Neuronal stem cell (in vitro differentiated cells): ENCODE data around the gene DGCR2.
A peak's percentile ranks its signal among the peaks of the same experiment; 100 is the strongest.
"Not testable (repeated sequence)": the region's sequence is repeated elsewhere in the genome, so short reads cannot be mapped to it uniquely, and the experiment has no call there.

Source experiments
- DNase-seq: peaks from one replicate; pipeline ENCODE4 v3.0.0-alpha.2; 2013; ENCODE audit warnings: low spot score
- H2AFZ ChIP-seq: one replicate; pipeline ENCODE4 v1.6.1; 2013; ENCODE audit warnings: mild to moderate bottlenecking, low read length, inconsistent platforms
- H2AK5ac ChIP-seq: 2 replicates; pipeline ENCODE4 v1.6.1; 2013; ENCODE audit warnings: low read depth, mild to moderate bottlenecking, inconsistent platforms, low read length, moderate library complexity, mixed read lengths
- H2BK120ac ChIP-seq: 2 replicates; pipeline ENCODE4 v1.6.1; 2013; ENCODE audit warnings: low read depth, mild to moderate bottlenecking, inconsistent platforms, low read length, moderate library complexity, mixed read lengths
- H2BK12ac ChIP-seq: one replicate; pipeline ENCODE4 v1.6.1; 2013; ENCODE audit warnings: low read length, inconsistent platforms
- H2BK15ac ChIP-seq: 2 replicates; pipeline ENCODE4 v1.6.1; 2013; ENCODE audit warnings: mild to moderate bottlenecking, low read length, inconsistent platforms, mixed read lengths
- H2BK5ac ChIP-seq: one replicate; pipeline ENCODE4 v1.6.1; 2013; ENCODE audit warnings: inconsistent platforms, mild to moderate bottlenecking, low read length, moderate library complexity
- H3K14ac ChIP-seq: one replicate; pipeline ENCODE4 v1.6.1; 2013; ENCODE audit warnings: low read length, inconsistent platforms
- H3K18ac ChIP-seq: 2 replicates; pipeline ENCODE4 v1.6.1; 2013; ENCODE audit warnings: low read length, inconsistent platforms
- H3K23ac ChIP-seq: 2 replicates; pipeline ENCODE4 v1.6.1; 2013; ENCODE audit warnings: low read depth, mild to moderate bottlenecking, mixed read lengths, low read length, inconsistent platforms; ENCODE audit not compliant: poor library complexity
- H3K27ac ChIP-seq: replicated peaks from 3 replicates; pipeline ENCODE4 v1.5.1; 2013; ENCODE audit warnings: low read length, inconsistent platforms
- H3K27me3 ChIP-seq, 3 experiments: 2 replicates each; pipeline ENCODE4 v1.6.1; 2013; ENCODE audit warnings: low read length in 3 of 3, mild to moderate bottlenecking in 2 of 3, inconsistent platforms in 1 of 3, low read depth in 1 of 3, mixed read lengths in 1 of 3, moderate library complexity in 1 of 3; ENCODE audit not compliant: control insufficient read depth in 3 of 3, insufficient read depth in 3 of 3
- H3K36me3 ChIP-seq, 2 donors: replicated peaks in 1 of 2; 2 replicates each; pipeline ENCODE4 v1.6.1; 2013; ENCODE audit warnings: low read length in 2 of 2; ENCODE audit not compliant: control insufficient read depth in 2 of 2, insufficient read depth in 2 of 2
- H3K4ac ChIP-seq: 2 replicates; pipeline ENCODE4 v1.6.1; 2013; ENCODE audit warnings: inconsistent platforms, mild to moderate bottlenecking, low read length, moderate library complexity
- H3K4me1 ChIP-seq, 2 donors: 1 replicate in 1 of 2; 2 replicates in 1 of 2; pipeline ENCODE4 v1.6.1; 2013; ENCODE audit warnings: low read length in 2 of 2, low read depth in 1 of 2; ENCODE audit not compliant: control insufficient read depth in 2 of 2, insufficient read depth in 1 of 2
- H3K4me2 ChIP-seq: one replicate; pipeline ENCODE4 v1.6.1; 2013; ENCODE audit warnings: mild to moderate bottlenecking, low read length, inconsistent platforms; ENCODE audit not compliant: insufficient read depth, poor library complexity, severe bottlenecking
- H3K4me3 ChIP-seq, 2 donors: 2 replicates each; pipeline ENCODE4 v1.5.1; 2013; ENCODE audit warnings: low read length in 2 of 2, mild to moderate bottlenecking in 2 of 2, inconsistent platforms in 1 of 2, moderate library complexity in 1 of 2
- H3K79me1 ChIP-seq: one replicate; pipeline ENCODE4 v1.6.1; 2013; ENCODE audit warnings: low read depth, mild to moderate bottlenecking, inconsistent platforms, low read length, moderate library complexity
- H3K9ac ChIP-seq: one replicate; pipeline ENCODE4 v1.6.1; 2013; ENCODE audit warnings: mild to moderate bottlenecking, low read depth, low read length, inconsistent platforms; ENCODE audit not compliant: poor library complexity
- H3K9me3 ChIP-seq, 2 donors: replicated peaks in 1 of 2; 2 replicates each; pipeline versions ENCODE3 to v1.6.1; 2013; ENCODE audit warnings: low read length in 2 of 2, mild to moderate bottlenecking in 2 of 2, inconsistent platforms in 1 of 2, low read depth in 1 of 2, mixed read lengths in 1 of 2, moderate library complexity in 1 of 2; ENCODE audit not compliant: control insufficient read depth in 2 of 2, insufficient read depth in 1 of 2
- H4K8ac ChIP-seq: one replicate; pipeline ENCODE4 v1.6.1; 2013; ENCODE audit warnings: low read depth, mild to moderate bottlenecking, inconsistent platforms, low read length, moderate library complexity
- H4K91ac ChIP-seq: one replicate; pipeline ENCODE4 v1.6.1; 2013; ENCODE audit warnings: low read length, low read depth, mild to moderate bottlenecking, inconsistent platforms; ENCODE audit not compliant: poor library complexity
- WGBS, 2 donors: extraction: QIAGEN DNeasy Blood & Tissue Kit; methylation state at CpG; one replicate each; pipeline ENCODE4 v1.1.7; 2013; ENCODE audit warnings: missing lambda C conversion rate in 2 of 2, mixed read lengths in 1 of 2; ENCODE audit not compliant: insufficient read length in 2 of 2, insufficient replicate concordance in 1 of 2; ENCODE audit errors: extremely low coverage in 2 of 2; 5-methylcytosine and 5-hydroxymethylcytosine counted together

The DGCR2 gene

GRCh38 chr22:19050847-19051246 is 71.4 kb downstream of the DGCR2 start:
- H3K18ac ChIP-seq, H2BK15ac ChIP-seq, H2BK120ac ChIP-seq, H3K9me3 ChIP-seq, H3K23ac ChIP-seq, H2AFZ ChIP-seq, H2BK5ac ChIP-seq, H3K4me1 ChIP-seq, H3K27me3 ChIP-seq, H4K91ac ChIP-seq, H2BK12ac ChIP-seq, H3K4me3 ChIP-seq, H3K4ac ChIP-seq, H4K8ac ChIP-seq, H3K14ac ChIP-seq, H3K79me1 ChIP-seq, H2AK5ac ChIP-seq, H3K4me2 ChIP-seq, H3K9ac ChIP-seq, H3K27ac ChIP-seq, DNase-seq: not testable (repeated sequence)
- peaks cover 32 to 92% of the 10 kb centered on the region in 2 donors for H3K36me3 ChIP-seq
- no CpG with 5 or more reads among the region's 4 CpGs for WGBS, 2 donors

GRCh38 chr22:19050117-19050516 is 72.1 kb downstream of the DGCR2 start:
- no CpG with 5 or more reads among the region's 3 CpGs for WGBS, 2 donors
- H2AK5ac ChIP-seq: no peak overlapping the region
- H3K36me3 ChIP-seq: peaks cover 37 to 92% of the 10 kb centered on the region in 2 donors

GRCh38 chr22:19048531-19048930 is 73.7 kb downstream of the DGCR2 start:
- H2BK12ac ChIP-seq: no peak overlapping the region
- H3K9ac ChIP-seq: no peak overlapping the region
- H3K4me1 ChIP-seq: no peaks in the 10 kb centered on the region
- H3K4ac ChIP-seq: no peak overlapping the region
- H4K91ac ChIP-seq: no peak overlapping the region
- H2AFZ ChIP-seq: no peak overlapping the region
- H3K36me3 ChIP-seq: peaks cover 47 to 96% of the 10 kb centered on the region in 2 donors
- peaks cover 3% of the 10 kb centered on the region for H3K79me1 ChIP-seq
- DNase-seq: no peak
- peaks cover 0 to 2% of the 10 kb centered on the region in 2 donors for H3K9me3 ChIP-seq
- no peak overlapping the region for H3K14ac ChIP-seq
- no peak overlapping the region for H2BK5ac ChIP-seq
- H2BK15ac ChIP-seq: no peak overlapping the region
- peak overlapping the region; percentile 39 for H3K23ac ChIP-seq
- H2BK120ac ChIP-seq: no peak overlapping the region
- H2AK5ac ChIP-seq: no peak overlapping the region
- no peak overlapping the region for H4K8ac ChIP-seq
- H3K18ac ChIP-seq: no peak overlapping the region
- H3K27me3 ChIP-seq: no peaks in the 10 kb centered on the region
- WGBS, 2 donors: no CpG with 5 or more reads among the region's 5 CpGs
- H3K27ac ChIP-seq: no peak overlapping the region
- no peak overlapping the region for H3K4me3 ChIP-seq
- H3K4me2 ChIP-seq: no peak overlapping the region

More at GRCh38 chr22:19050117-19050516, 72.1 kb downstream of the DGCR2 start:
- no peak overlapping the region for H2BK15ac ChIP-seq
- H3K4me3 ChIP-seq: no peak overlapping the region
- no peak overlapping the region for H3K14ac ChIP-seq
- H2BK120ac ChIP-seq: no peak overlapping the region
- no peaks in the 10 kb centered on the region for H3K27me3 ChIP-seq
- no peak overlapping the region for H3K9ac ChIP-seq
- no peak for DNase-seq
- H3K18ac ChIP-seq: no peak overlapping the region
- H3K4me2 ChIP-seq: no peak overlapping the region
- no peak overlapping the region for H3K23ac ChIP-seq
- no peak overlapping the region for H2BK5ac ChIP-seq
- H3K27ac ChIP-seq: no peak overlapping the region
- H2BK12ac ChIP-seq: no peak overlapping the region
- H2AFZ ChIP-seq: no peak overlapping the region
- no peak overlapping the region for H3K4ac ChIP-seq
- no peaks in the 10 kb centered on the region for H3K4me1 ChIP-seq
- no peak overlapping the region for H4K8ac ChIP-seq
- peaks cover 3% of the 10 kb centered on the region for H3K79me1 ChIP-seq
- no peak overlapping the region for H4K91ac ChIP-seq
- H3K9me3 ChIP-seq: peaks cover 0 to 2% of the 10 kb centered on the region in 2 donors

GRCh38 chr22:19047993-19048392 is 74.2 kb downstream of the DGCR2 start:
- H3K4ac ChIP-seq: no peak overlapping the region
- H3K9me3 ChIP-seq: peaks cover 0 to 2% of the 10 kb centered on the region in 2 donors
- no peak overlapping the region for H2AFZ ChIP-seq
- H2BK5ac ChIP-seq: no peak overlapping the region
- no CpG with 5 or more reads among the region's 11 CpGs for WGBS, 2 donors
- no peak for DNase-seq
- H2BK120ac ChIP-seq: no peak overlapping the region
- no peak overlapping the region for H3K18ac ChIP-seq
- H2AK5ac ChIP-seq: no peak overlapping the region
- no peak overlapping the region for H2BK12ac ChIP-seq
- no peak overlapping the region for H2BK15ac ChIP-seq
- H3K27me3 ChIP-seq: no peaks in the 10 kb centered on the region
- no peak overlapping the region for H3K23ac ChIP-seq
- H3K4me1 ChIP-seq: no peaks in the 10 kb centered on the region
- no peak overlapping the region for H4K91ac ChIP-seq
- H3K27ac ChIP-seq: no peak overlapping the region
- peaks cover 52 to 96% of the 10 kb centered on the region in 2 donors for H3K36me3 ChIP-seq
- H3K4me2 ChIP-seq: no peak overlapping the region
- H3K9ac ChIP-seq: no peak overlapping the region
- no peak overlapping the region for H4K8ac ChIP-seq
- H3K14ac ChIP-seq: no peak overlapping the region
- peaks cover 3% of the 10 kb centered on the region for H3K79me1 ChIP-seq
- no peak overlapping the region for H3K4me3 ChIP-seq
